HepG2 (cell line): Measurements from ENCODE around the gene SNX15. TPM values are rescaled to one million over a fixed set of nuclear protein-coding genes. Genes with fewer than 3 reads are reported as not detected.

Experiments used
- ARID3A ChIP-seq: IDR thresholded peaks from 2 replicates; pipeline ENCODE4 v1.6.1; 2012; ENCODE audit warnings: low read depth, low read length, improper control_type of control experiment
- ATRX ChIP-seq: sonication (generic); formaldehyde crosslinking; IDR thresholded peaks from 2 replicates; pipeline ENCODE4 v1.4.0; 2020; ENCODE audit warnings: missing genetic modification reagents, borderline replicate concordance
- CHD4 ChIP-seq: fragments of 200-600 bp; sonication (generic); IDR thresholded peaks from 2 replicates; pipeline ENCODE4 v1.7.0; 2017; ENCODE audit warnings: mild to moderate bottlenecking, low read length, borderline replicate concordance
- KDM5A ChIP-seq: fragments of 200-600 bp; sonication (generic); IDR thresholded peaks from 2 replicates; pipeline ENCODE4 v1.7.0; 2018; ENCODE audit warnings: antibody characterized with exemption, mild to moderate bottlenecking, low read length, borderline replicate concordance
- KLF12 ChIP-seq: sonication (generic); formaldehyde crosslinking; IDR thresholded peaks from 2 replicates; pipeline ENCODE4 v1.4.0; 2020; ENCODE audit warnings: missing genetic modification reagents, borderline replicate concordance
- MBNL3 ChIP-seq: fragments of 250-450 bp; sonication (Bioruptor Pico); conservative IDR thresholded peaks from 2 replicates; pipeline ENCODE4 v1.8.0; 2022; ENCODE audit warnings: mild to moderate bottlenecking, inconsistent platforms
- MXD1 ChIP-seq: sonication (generic); formaldehyde crosslinking; IDR thresholded peaks from 2 replicates; pipeline ENCODE4 v1.4.0; 2020; ENCODE audit warnings: mild to moderate bottlenecking, missing genetic modification reagents
- NR1H2 ChIP-seq: sonication (generic); formaldehyde crosslinking; IDR thresholded peaks from 2 replicates; pipeline ENCODE4 v1.8.1; 2022; ENCODE audit warnings: low read depth, missing genetic modification reagents, borderline replicate concordance
- SPEN ChIP-seq: sonication (generic); formaldehyde crosslinking; IDR thresholded peaks from 2 replicates; pipeline ENCODE4 v1.5.1; 2020; ENCODE audit warnings: low read depth, mild to moderate bottlenecking, missing genetic modification reagents
- SRF ChIP-seq: IDR thresholded peaks from 2 replicates; pipeline ENCODE4 v1.6.1; 2011; ENCODE audit warnings: mild to moderate bottlenecking, low read depth, low read length, moderate library complexity
- ZBTB1 ChIP-seq: sonication (generic); formaldehyde crosslinking; IDR thresholded peaks from 2 replicates; pipeline ENCODE4 v1.4.0; 2020; ENCODE audit warnings: missing genetic modification reagents, borderline replicate concordance
- ZFP91 ChIP-seq: sonication (generic); formaldehyde crosslinking; IDR thresholded peaks from 2 replicates; pipeline ENCODE4 v1.9.0; 2022; ENCODE audit warnings: missing genetic modification reagents, mild to moderate bottlenecking, borderline replicate concordance
- ZNF432 ChIP-seq: sonication (generic); formaldehyde crosslinking; IDR thresholded peaks from 2 replicates; pipeline ENCODE4 v1.5.0; 2020; ENCODE audit warnings: missing genetic modification reagents, mild to moderate bottlenecking, borderline replicate concordance
- ZNF704 ChIP-seq: sonication (generic); formaldehyde crosslinking; IDR thresholded peaks from 2 replicates; pipeline ENCODE4 v1.8.1; 2023; ENCODE audit warnings: mild to moderate bottlenecking, inconsistent platforms, moderate library complexity, missing genetic modification reagents, borderline replicate concordance
- ZNF740 ChIP-seq: sonication (generic); formaldehyde crosslinking; IDR thresholded peaks from 2 replicates; pipeline ENCODE4 v1.4.0; 2020; ENCODE audit warnings: missing genetic modification reagents
- polyA plus RNA-seq, 8 experiments: library from polyadenylated mRNA; depleted of rRNA in 3 of 8; stranded (reverse) in 7 of 8; unstranded in 1 of 8; fragments of >200 nt; fragmentation: Illumina TruSeq in 4 of 8; extraction: Trizol in 4 of 8; gene quantifications; 2 replicates each; pipeline versions ENCODE4 v1.2.1 to v1.2.3, GENCODE V29; 2011 to 2016; ENCODE audit warnings: low read depth in 4 of 8, missing spikeins in 1 of 8, mixed read lengths in 1 of 8; ENCODE audit not compliant: insufficient read depth in 1 of 8
- total RNA-seq, 5 experiments: library from RNA; depleted of rRNA; stranded (reverse); fragments of >200 nt; fragmentation: Illumina TruSeq; extraction: Trizol; gene quantifications; 2 replicates each; pipeline ENCODE4 v1.2.3, GENCODE V29; 2016; ENCODE audit warnings: low read depth in 1 of 5
- TF ChIP-seq, protein P1 (sequence below): fragments of 450-650 bp; IDR thresholded peaks from 2 replicates; pipeline ENCODE4 v1.6.1; 2016
- TF ChIP-seq, protein P2 (sequence below): sonication (generic); formaldehyde crosslinking; IDR thresholded peaks from 2 replicates; pipeline ENCODE4 v1.5.0; 2020; ENCODE audit warnings: mild to moderate bottlenecking, missing genetic modification reagents, borderline replicate concordance

SNX15 gene
- total and polyA plus RNA-seq, 2 of the 13 experiments (the other 11 are each of a cell fraction or from before 2014, with no cell fraction given): 19.1 to 22.6 TPM

DNA sequence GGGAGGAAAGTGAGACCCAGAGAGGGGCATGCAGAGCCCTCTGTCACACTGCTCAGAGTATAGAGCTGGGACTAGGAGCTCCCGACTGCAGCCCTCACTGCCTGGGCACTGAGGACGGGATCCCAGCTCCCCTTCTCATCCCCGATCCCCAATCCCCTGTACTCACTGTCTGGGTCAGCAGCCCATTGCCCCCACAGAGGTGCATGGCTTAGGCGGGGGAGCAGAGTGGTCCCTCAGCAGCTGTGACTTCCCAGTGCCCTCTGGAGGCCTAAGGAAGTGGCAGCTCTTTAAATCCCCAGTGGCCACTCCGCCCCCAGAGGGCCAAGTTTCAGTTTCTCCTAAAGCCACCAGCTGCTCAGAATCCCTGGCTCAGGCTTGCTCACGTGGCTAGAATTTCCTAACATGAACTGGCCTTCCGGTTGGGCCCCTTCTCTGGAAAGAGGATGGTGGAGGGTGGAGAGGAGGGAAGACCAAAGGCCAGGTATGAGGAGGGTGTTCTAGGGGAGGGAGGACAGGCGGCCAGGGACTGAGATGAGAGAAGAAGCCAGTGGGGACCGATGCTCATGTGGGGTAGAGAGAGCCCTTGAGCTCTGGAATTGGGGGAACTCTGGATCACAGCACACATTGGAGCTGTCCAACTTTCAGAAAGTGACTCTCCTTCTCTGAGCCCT lies 30.4 kb upstream of the SNX15 start, which contains the start of gene BATF2 (continued):
- TF ChIP-seq KLF12: no peak
- no peak for TF ChIP-seq ARID3A
- TF ChIP-seq MXD1 (CRISPR knock-in tag): no peak
- TF ChIP-seq SRF: peak; percentile 97
- TF ChIP-seq CHD4: no peak
- TF ChIP-seq KDM5A: no peak
- no peak for TF ChIP-seq ZNF432 (CRISPR knock-in tag)
- no peak for TF ChIP-seq ZNF740
- no peak for TF ChIP-seq SPEN (CRISPR knock-in tag)
- TF ChIP-seq, protein P1, sequence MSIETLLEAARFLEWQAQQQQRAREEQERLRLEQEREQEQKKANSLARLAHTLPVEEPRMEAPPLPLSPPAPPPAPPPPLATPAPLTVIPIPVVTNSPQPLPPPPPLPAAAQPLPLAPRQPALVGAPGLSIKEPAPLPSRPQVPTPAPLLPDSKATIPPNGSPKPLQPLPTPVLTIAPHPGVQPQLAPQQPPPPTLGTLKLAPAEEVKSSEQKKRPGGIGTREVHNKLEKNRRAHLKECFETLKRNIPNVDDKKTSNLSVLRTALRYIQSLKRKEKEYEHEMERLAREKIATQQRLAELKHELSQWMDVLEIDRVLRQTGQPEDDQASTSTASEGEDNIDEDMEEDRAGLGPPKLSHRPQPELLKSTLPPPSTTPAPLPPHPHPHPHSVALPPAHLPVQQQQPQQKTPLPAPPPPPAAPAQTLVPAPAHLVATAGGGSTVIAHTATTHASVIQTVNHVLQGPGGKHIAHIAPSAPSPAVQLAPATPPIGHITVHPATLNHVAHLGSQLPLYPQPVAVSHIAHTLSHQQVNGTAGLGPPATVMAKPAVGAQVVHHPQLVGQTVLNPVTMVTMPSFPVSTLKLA: peak; percentile 62
- no peak for TF ChIP-seq NR1H2 (CRISPR knock-in tag)
- TF ChIP-seq MBNL3: no peak
- TF ChIP-seq ATRX (CRISPR knock-in tag): no peak
- peak; percentile 94; the same call in 1 of the 2 replicates for TF ChIP-seq ZFP91 (CRISPR knock-in tag)
- TF ChIP-seq ZBTB1: no peak
- TF ChIP-seq, protein P2, sequence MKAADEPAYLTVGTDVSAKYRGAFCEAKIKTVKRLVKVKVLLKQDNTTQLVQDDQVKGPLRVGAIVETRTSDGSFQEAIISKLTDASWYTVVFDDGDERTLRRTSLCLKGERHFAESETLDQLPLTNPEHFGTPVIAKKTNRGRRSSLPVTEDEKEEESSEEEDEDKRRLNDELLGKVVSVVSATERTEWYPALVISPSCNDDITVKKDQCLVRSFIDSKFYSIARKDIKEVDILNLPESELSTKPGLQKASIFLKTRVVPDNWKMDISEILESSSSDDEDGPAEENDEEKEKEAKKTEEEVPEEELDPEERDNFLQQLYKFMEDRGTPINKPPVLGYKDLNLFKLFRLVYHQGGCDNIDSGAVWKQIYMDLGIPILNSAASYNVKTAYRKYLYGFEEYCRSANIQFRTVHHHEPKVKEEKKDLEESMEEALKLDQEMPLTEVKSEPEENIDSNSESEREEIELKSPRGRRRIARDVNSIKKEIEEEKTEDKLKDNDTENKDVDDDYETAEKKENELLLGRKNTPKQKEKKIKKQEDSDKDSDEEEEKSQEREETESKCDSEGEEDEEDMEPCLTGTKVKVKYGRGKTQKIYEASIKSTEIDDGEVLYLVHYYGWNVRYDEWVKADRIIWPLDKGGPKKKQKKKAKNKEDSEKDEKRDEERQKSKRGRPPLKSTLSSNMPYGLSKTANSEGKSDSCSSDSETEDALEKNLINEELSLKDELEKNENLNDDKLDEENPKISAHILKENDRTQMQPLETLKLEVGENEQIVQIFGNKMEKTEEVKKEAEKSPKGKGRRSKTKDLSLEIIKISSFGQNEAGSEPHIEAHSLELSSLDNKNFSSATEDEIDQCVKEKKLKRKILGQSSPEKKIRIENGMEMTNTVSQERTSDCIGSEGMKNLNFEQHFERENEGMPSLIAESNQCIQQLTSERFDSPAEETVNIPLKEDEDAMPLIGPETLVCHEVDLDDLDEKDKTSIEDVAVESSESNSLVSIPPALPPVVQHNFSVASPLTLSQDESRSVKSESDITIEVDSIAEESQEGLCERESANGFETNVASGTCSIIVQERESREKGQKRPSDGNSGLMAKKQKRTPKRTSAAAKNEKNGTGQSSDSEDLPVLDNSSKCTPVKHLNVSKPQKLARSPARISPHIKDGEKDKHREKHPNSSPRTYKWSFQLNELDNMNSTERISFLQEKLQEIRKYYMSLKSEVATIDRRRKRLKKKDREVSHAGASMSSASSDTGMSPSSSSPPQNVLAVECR (CRISPR knock-in tag): peak; percentile 87; the same call in 1 of the 2 replicates
- TF ChIP-seq ZNF704 (CRISPR knock-in tag): no peak
